ENCODE measurements around the gene GPRC5B. TPM values are rescaled to one million over a fixed set of nuclear protein-coding genes. Genes with fewer than 3 reads are reported as not detected.

The GPRC5B gene
- total RNA-seq, 3 donors from 2014 or later (not counting 1 experiment from before 2014, with no cell fraction given): not detected

GRCh38 chr16:19851476-19851875 lies 33.2 kb downstream of the GPRC5B start:
- TF ChIP-seq, protein P1, sequence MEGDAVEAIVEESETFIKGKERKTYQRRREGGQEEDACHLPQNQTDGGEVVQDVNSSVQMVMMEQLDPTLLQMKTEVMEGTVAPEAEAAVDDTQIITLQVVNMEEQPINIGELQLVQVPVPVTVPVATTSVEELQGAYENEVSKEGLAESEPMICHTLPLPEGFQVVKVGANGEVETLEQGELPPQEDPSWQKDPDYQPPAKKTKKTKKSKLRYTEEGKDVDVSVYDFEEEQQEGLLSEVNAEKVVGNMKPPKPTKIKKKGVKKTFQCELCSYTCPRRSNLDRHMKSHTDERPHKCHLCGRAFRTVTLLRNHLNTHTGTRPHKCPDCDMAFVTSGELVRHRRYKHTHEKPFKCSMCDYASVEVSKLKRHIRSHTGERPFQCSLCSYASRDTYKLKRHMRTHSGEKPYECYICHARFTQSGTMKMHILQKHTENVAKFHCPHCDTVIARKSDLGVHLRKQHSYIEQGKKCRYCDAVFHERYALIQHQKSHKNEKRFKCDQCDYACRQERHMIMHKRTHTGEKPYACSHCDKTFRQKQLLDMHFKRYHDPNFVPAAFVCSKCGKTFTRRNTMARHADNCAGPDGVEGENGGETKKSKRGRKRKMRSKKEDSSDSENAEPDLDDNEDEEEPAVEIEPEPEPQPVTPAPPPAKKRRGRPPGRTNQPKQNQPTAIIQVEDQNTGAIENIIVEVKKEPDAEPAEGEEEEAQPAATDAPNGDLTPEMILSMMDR (IDR thresholded peaks at IDR 0.05): no peak
- no peaks in the 10 kb centered on the region for H3K9me3 Mint-ChIP-seq
- Histone ChIP-seq H3K4me1 (ENCODE audit: control insufficient read depth, insufficient read depth, low read length) (no peaks in the 10 kb centered on the region), H3K9me3 (ENCODE audit: control insufficient read depth, insufficient read depth, low read length) (no peaks in the 10 kb centered on the region), H3K27me3 (ENCODE audit: control insufficient read depth, insufficient read depth, low read length) (no peaks in the 10 kb centered on the region), H3K4me3 (ENCODE audit: low read length) (no peak overlapping the region), H3K27ac (ENCODE audit: low read length) (no peak overlapping the region), H3K36me3 (ENCODE audit: control insufficient read depth, insufficient read depth, low read length) (no peaks in the 10 kb centered on the region)
- WGBS (ENCODE audit: insufficient coverage): 86% methylated on average over 7 of the region's 7 CpGs
- intact Hi-C loops (cut with micrococcal nuclease): no loop called here
- H3K4me1 Mint-ChIP-seq: no peaks in the 10 kb centered on the region
- ATAC-seq (no peak), DNase-seq (no peak)
- H3K27me3 Mint-ChIP-seq (ENCODE audit: low read depth in 2 of 2): peaks cover 10 to 15% of the 10 kb centered on the region in 2 donors
- H3K36me3 Mint-ChIP-seq: no peaks in the 10 kb centered on the region
- H3K4me3 Mint-ChIP-seq: no peak overlapping the region
- H3K27ac Mint-ChIP-seq: no peak overlapping the region

DNA sequence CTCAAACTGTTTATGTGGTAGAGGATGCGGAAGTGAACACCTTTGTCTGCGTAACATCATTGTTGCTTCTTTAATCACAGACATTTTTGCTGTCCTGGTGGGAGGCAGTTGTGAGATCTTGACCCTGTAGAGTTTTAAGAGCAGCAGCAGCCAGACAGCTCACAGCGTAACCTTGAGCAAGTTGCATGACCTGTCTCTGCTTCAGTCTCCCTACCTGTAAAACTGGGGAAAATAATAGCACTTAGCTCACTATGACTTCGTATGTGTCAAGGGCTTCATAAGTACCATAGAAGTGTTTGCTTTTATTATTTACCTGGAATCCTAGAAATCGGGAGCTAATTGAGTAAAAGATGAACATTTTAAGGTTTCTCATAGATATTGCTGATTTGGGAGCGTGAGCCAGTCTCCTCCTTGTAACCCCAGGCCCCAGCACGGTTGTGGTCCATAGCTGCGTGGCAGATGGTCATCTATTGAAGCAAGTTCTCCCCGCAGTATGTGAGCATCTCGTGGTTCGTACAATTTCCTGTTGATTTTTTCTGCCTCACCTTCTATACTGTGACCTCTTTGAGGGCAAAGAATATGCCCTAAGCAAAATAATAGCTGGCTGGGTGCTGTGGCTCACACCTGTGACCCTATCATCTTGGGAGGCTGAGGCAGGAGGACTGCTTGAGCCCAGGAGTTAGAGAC lies 34.4 kb downstream of the GPRC5B start:
- 78% methylated on average over 11 of the region's 11 CpGs for WGBS (ENCODE audit: insufficient coverage)

DNA sequence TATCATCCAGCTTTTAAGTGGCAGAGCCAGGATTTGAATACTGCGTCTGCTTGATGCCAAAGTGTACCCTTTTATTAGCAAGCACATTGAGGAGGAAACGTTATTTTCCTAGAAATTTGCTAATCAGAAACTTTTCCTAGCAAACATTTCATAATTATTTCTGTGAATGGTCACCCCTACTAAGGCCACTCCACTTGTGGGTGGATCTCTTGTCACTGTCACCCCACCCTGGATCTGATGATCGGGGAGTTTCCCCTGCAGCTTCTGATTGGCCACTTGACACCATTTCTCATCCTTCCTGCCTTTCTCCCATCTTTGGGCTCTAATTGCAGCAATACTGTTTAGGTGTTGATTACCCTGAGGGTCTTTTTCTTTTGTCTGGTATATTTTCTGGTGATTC lies 35.9 kb downstream of the GPRC5B start:
- H3K27me3 ChIP-seq (ENCODE audit: control insufficient read depth, insufficient read depth, low read length): no peaks in the 10 kb centered on the region
- no peaks in the 10 kb centered on the region for H3K9me3 Mint-ChIP-seq
- H3K27ac Mint-ChIP-seq: no peak overlapping the region
- no peaks in the 10 kb centered on the region for H3K36me3 ChIP-seq (ENCODE audit: control insufficient read depth, insufficient read depth, low read length)
- no peaks in the 10 kb centered on the region for H3K36me3 Mint-ChIP-seq
- intact Hi-C loops (cut with micrococcal nuclease): no loop called here
- DNase-seq (no peak), ATAC-seq (no peak)
- TF ChIP-seq, protein P1 (IDR thresholded peaks at IDR 0.05): no peak
- H3K9me3 ChIP-seq (ENCODE audit: control insufficient read depth, insufficient read depth, low read length): no peaks in the 10 kb centered on the region
- no peak overlapping the region for H3K27ac ChIP-seq (ENCODE audit: low read length)
- H3K4me3 ChIP-seq (ENCODE audit: low read length): no peak overlapping the region
- H3K4me3 Mint-ChIP-seq: no peak overlapping the region
- no peaks in the 10 kb centered on the region for H3K4me1 Mint-ChIP-seq
- no peaks in the 10 kb centered on the region for H3K4me1 ChIP-seq (ENCODE audit: control insufficient read depth, insufficient read depth, low read length)
- WGBS (ENCODE audit: insufficient coverage): 86% methylated on average over 3 of the region's 3 CpGs
- peaks cover 12 to 13% of the 10 kb centered on the region in 2 donors for H3K27me3 Mint-ChIP-seq (ENCODE audit: low read depth in 2 of 2)

More for the DNA sequence above, 34.4 kb downstream of the GPRC5B start:
- DNase-seq: no peak
- Histone ChIP-seq H3K9me3 (ENCODE audit: control insufficient read depth, insufficient read depth, low read length) (no peaks in the 10 kb centered on the region), H3K27ac (ENCODE audit: low read length) (no peak overlapping the region), H3K4me1 (ENCODE audit: control insufficient read depth, insufficient read depth, low read length) (no peaks in the 10 kb centered on the region), H3K36me3 (ENCODE audit: control insufficient read depth, insufficient read depth, low read length) (no peaks in the 10 kb centered on the region), H3K27me3 (ENCODE audit: control insufficient read depth, insufficient read depth, low read length) (no peaks in the 10 kb centered on the region), H3K4me3 (ENCODE audit: low read length) (no peak overlapping the region)
- ATAC-seq: no peak
- no peak overlapping the region for H3K27ac Mint-ChIP-seq
- H3K4me3 Mint-ChIP-seq: no peak overlapping the region
- TF ChIP-seq, protein P1 (IDR thresholded peaks at IDR 0.05): no peak
- no peaks in the 10 kb centered on the region for H3K9me3 Mint-ChIP-seq
- H3K4me1 Mint-ChIP-seq: no peaks in the 10 kb centered on the region
- H3K27me3 Mint-ChIP-seq (ENCODE audit: low read depth in 2 of 2): peaks cover 10 to 12% of the 10 kb centered on the region in 2 donors
- no peaks in the 10 kb centered on the region for H3K36me3 Mint-ChIP-seq
- intact Hi-C loops (cut with micrococcal nuclease): no loop called here

DNA sequence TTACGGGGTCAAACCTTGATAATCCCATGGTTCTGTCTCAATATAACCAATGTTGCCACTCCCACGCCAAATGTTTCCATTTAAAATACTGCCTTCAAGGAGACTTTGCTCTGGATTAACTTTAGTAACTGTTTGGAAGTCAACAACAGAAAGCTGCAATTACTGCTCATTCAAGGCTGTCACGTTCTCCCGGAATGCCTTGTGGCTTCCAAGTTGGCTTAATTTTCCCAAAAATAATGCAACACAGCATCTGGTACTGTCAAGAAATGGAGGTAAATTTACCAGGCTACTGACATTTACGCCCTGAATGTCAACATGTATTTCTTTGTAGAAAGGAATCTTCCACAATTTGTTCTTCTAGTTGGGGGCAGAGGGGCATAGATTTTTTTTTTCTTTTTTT lies 38.2 kb downstream of the GPRC5B start:
- no peak for DNase-seq
- H3K27me3 Mint-ChIP-seq (ENCODE audit: low read depth in 2 of 2): peaks cover 12% of the 10 kb centered on the region in 2 donors
- no peak overlapping the region for H3K4me3 Mint-ChIP-seq
- Histone ChIP-seq H3K27me3 (ENCODE audit: control insufficient read depth, insufficient read depth, low read length) (no peaks in the 10 kb centered on the region), H3K36me3 (ENCODE audit: control insufficient read depth, insufficient read depth, low read length) (no peaks in the 10 kb centered on the region), H3K9me3 (ENCODE audit: control insufficient read depth, insufficient read depth, low read length) (no peaks in the 10 kb centered on the region), H3K4me1 (ENCODE audit: control insufficient read depth, insufficient read depth, low read length) (no peaks in the 10 kb centered on the region), H3K27ac (ENCODE audit: low read length) (no peak overlapping the region), H3K4me3 (ENCODE audit: low read length) (no peak overlapping the region)
- no peaks in the 10 kb centered on the region for H3K36me3 Mint-ChIP-seq
- no peak for ATAC-seq
- no peaks in the 10 kb centered on the region for H3K4me1 Mint-ChIP-seq
- TF ChIP-seq, protein P1 (IDR thresholded peaks at IDR 0.05): no peak
- WGBS (ENCODE audit: insufficient coverage): 93% methylated on average over 4 of the region's 5 CpGs
- intact Hi-C loops (cut with micrococcal nuclease): no loop called here
- no peak overlapping the region for H3K27ac Mint-ChIP-seq
- no peaks in the 10 kb centered on the region for H3K9me3 Mint-ChIP-seq

All from natural killer cell (primary cell).